Measurements from ENCODE around the gene LOXL1.

GRCh38 chr15:73991260-73991659, 65.0 kb downstream of the LOXL1 start:
- TF ChIP-seq, protein P1, sequence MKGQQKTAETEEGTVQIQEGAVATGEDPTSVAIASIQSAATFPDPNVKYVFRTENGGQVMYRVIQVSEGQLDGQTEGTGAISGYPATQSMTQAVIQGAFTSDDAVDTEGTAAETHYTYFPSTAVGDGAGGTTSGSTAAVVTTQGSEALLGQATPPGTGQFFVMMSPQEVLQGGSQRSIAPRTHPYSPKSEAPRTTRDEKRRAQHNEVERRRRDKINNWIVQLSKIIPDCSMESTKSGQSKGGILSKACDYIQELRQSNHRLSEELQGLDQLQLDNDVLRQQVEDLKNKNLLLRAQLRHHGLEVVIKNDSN (IDR thresholded peaks at IDR 0.05) = no peak
- TF ChIP-seq, protein P2, sequence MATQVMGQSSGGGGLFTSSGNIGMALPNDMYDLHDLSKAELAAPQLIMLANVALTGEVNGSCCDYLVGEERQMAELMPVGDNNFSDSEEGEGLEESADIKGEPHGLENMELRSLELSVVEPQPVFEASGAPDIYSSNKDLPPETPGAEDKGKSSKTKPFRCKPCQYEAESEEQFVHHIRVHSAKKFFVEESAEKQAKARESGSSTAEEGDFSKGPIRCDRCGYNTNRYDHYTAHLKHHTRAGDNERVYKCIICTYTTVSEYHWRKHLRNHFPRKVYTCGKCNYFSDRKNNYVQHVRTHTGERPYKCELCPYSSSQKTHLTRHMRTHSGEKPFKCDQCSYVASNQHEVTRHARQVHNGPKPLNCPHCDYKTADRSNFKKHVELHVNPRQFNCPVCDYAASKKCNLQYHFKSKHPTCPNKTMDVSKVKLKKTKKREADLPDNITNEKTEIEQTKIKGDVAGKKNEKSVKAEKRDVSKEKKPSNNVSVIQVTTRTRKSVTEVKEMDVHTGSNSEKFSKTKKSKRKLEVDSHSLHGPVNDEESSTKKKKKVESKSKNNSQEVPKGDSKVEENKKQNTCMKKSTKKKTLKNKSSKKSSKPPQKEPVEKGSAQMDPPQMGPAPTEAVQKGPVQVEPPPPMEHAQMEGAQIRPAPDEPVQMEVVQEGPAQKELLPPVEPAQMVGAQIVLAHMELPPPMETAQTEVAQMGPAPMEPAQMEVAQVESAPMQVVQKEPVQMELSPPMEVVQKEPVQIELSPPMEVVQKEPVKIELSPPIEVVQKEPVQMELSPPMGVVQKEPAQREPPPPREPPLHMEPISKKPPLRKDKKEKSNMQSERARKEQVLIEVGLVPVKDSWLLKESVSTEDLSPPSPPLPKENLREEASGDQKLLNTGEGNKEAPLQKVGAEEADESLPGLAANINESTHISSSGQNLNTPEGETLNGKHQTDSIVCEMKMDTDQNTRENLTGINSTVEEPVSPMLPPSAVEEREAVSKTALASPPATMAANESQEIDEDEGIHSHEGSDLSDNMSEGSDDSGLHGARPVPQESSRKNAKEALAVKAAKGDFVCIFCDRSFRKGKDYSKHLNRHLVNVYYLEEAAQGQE (IDR thresholded peaks at IDR 0.05; ENCODE audit: low read depth) = no peak
- TF ChIP-seq CEBPB (IDR thresholded peaks at IDR 0.05) (no peak), CREB1 (IDR thresholded peaks at IDR 0.05; ENCODE audit: low read depth) (no peak), TCF12 (IDR thresholded peaks at IDR 0.05; ENCODE audit: low read depth) (no peak), TAF1 (IDR thresholded peaks at IDR 0.05; ENCODE audit: low read depth) (no peak), RAD21 (IDR thresholded peaks at IDR 0.05; ENCODE audit: low read depth) (no peak), EP300 (IDR thresholded peaks at IDR 0.05; ENCODE audit: borderline replicate concordance) (no peak), FOXM1 (IDR thresholded peaks at IDR 0.05; ENCODE audit: borderline replicate concordance, low read depth) (no peak), ZBTB7A (IDR thresholded peaks at IDR 0.05; ENCODE audit: low read depth) (no peak), YY1 (IDR thresholded peaks at IDR 0.05; ENCODE audit: low read depth) (no peak)
- TF ChIP-seq, protein P3, sequence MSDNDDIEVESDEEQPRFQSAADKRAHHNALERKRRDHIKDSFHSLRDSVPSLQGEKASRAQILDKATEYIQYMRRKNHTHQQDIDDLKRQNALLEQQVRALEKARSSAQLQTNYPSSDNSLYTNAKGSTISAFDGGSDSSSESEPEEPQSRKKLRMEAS (IDR thresholded peaks at IDR 0.05) = no peak
